Activated CD4-positive, alpha-beta T cell treated with anti-CD3 and anti-CD28 coated beads, Interleukin-2, amount 50 U/mL, for 1 hour (primary cell): ENCODE data around the gene CNPY2.
"Not testable (repeated sequence)": the region's sequence is repeated elsewhere in the genome, so short reads cannot be mapped to it uniquely, and the experiment has no call there.

Source experiments
- DNase-seq: peaks from one replicate; pipeline ENCODE4 v3.0.0-alpha.2; 2020

The CNPY2 gene

DNA sequence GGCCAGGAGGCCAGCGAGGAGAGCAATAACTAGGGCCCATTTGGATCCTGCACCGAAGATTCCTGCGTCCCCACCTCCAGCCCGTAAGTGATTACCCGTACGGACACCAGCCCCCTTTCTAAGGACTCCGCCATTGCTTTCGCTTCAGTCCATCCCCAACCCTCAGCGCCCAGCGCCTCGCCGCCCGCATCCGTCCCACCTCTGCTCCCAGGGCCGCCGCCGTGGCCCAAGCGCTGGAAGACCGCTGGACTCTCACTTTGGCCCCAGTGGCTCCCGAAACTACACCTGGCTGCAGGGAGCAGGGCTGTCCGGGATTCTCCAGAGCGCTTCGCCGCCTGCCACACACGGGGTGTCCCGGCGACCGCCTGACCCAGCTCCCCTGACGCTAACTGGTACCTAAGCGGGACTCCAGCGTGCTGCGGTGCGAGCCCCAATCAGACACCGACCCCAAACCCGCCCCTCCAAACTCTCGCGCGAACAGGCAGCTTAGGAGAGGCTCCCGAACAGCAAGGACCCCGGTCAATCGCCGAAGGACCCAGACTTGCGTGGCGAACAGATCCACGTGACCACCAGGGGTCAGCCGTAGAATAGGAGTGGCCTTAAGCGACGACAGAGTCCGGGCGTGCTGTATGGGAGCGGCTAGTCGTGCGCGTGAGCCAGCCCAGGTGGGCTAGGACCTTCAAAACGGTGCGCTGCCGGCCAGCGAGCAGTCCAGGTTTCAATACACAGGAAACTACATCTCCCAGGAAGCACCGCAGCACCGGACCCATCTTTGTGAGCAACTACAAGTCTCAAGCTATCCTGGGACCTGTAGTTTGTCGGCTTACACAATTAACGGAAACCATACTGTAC lies at the start of gene CNPY2:
Gene CNPY2, minus strand, starts transcription at position 367 of the 852 bp plus-strand sequence. CDS start 771 bp downstream, outside the sequence.
- DNase-seq = peak; percentile 92

DNA sequence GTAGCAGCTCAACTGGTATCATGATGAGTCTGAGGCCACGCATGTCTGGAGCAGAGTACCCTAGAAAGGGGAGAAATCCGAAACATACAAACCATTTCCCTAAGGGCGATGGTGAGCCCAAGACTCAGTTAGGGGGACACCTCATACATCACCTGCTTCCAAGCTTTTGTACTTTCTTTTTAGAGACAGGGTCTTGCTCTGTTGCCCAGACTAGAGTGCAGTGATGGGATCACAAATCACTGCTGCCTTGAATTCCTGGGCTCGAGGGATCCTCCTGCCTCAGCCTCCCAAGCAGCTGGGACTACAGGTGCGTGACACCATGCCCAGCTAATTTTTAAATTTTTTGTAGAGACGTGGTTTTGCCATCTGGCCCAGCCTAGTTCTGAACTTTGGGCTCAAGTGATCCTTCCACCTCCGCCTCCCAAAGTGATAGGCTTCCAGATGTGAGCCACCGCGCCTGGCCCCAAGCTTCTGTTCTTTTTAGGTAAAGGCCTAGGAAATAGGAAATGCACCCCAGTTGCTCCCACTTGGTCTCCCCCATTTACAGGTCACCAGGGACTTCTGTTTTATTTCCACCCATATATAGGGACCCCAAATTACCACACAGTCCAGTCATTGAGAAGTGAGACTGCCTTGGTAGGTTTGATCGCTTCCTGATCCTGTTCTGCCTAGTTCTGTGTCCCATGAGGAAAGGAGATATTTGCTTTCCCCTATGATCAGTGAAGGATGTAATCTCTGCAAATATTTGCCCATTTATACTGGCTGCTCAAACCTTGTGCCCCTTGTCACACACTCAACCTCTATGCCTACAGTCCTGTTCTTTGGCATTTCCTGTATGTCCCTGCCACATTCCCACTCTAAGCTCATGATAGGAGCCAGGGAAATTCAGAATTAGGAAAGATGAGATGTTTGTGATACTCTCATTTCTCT lies 46.6 kb upstream of the CNPY2 start, which contains the start of gene APOF:
Gene APOF, minus strand, starts transcription at position 728 of the 930 bp plus-strand sequence. Its CDS starts 112 bp downstream, at position 616.
- no peak for DNase-seq

DNA sequence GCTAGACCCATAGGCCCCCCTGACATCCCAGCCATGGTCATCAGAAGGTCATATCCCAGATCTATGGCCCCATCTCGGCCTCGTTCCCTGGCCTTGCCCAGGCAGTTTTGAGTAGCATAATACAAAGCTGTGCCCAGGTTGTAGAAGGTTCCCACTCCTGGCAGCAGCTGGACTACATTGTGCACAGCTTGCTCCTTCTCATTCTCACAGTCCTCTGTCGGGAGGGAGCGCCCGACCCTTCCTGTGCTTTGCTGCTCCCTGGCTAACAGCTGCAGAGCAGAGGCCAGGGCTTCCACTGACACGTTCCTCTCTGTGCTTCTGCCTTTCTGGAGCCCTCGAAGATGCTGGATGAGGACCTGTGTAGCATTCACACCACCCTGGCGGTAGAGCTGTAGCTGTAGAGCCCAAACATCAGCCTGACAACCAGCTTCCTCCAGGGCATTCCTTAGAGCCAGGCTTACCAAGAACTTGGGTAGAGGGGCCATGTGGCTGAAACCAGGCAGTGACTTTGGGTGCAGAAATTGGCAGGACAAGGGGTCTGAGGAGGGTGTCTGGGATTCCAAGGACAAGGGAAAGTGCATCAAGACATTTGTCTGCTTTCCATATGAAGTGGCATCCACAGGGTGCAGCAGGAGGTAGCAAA lies 45.8 kb upstream of the CNPY2 start:
- no peak for DNase-seq

DNA sequence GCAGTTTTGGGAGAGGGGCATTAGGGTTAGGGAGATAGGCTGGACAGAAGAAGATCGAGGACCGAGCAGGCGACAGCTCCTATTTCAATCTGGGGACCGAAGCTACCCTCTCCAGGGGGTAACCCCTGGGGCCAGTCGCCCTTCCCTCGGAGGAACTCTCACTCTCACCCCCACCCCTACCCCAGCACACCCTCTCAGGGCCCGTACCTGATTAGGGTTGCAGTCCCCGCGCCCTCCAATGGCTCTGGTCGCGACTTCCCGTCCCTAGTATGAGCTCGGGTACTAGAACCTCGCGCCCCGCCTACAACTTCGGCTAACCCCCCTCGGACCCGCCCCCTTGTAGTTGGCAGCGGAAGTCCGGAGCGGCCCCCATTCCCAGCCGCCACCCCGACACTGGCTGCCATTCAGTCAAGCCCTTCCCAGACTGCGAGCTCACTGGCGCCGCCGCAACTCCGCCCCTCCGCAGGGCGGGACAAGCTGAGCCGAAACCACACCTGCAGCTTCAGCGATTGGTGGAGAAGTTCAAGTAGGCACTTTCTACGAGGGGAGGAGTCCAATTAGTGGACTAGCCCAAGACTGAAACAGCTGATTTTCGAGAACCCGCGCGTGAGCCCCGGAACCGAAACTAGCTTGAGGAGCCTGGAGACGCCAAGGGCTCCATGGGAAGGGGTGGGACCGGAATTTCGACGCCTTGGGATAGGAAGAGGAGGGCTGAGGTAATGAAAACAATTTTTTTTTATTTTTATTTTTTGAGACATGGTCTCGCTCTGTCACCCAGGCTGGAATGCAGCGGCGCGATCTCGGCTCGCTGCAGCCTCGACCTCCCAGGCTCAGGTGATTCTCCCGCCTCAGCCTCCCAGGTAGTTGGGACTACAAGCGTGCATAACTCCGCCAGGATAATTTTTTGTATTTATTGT lies 44.3 kb upstream of the CNPY2 start, which contains the start of gene STAT2:
Gene STAT2, minus strand, starts transcription at position 257 of the 917 bp plus-strand sequence. CDS start 3,536 bp downstream, outside the sequence.
- peak; percentile 99 for DNase-seq

DNA sequence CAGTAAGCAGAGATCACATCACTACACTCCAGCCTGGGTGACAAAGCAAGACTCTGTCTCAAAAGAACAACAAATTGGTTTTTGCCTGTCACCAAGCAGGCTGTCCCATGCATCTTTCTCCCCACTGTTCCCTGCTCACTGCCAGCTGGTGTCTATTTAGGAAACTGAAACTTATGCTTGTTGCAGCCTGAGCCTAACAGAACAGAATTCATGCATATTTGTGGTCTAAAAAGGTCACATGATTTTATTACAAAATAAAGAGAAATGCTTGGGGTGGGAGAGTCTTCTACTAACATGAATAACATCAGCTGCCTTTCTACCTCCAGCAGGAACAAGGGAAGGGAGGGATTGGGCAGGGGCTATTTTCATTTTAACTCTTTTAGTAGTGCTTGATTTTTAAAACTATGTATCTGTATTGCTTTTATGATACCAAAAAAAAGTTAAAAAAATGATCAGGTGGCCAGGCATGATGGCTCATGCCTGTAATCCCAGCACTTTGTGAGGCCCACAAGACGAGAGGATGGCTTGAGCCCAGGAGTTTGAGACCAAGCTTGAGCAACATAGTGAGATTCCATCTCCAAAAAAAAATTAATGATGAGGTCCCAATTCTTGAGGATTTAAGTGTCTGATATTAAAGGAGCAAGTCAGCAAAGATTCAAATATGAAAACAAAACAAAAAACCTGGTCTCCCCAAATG lies 43.2 kb upstream of the CNPY2 start:
- DNase-seq = no peak

DNA sequence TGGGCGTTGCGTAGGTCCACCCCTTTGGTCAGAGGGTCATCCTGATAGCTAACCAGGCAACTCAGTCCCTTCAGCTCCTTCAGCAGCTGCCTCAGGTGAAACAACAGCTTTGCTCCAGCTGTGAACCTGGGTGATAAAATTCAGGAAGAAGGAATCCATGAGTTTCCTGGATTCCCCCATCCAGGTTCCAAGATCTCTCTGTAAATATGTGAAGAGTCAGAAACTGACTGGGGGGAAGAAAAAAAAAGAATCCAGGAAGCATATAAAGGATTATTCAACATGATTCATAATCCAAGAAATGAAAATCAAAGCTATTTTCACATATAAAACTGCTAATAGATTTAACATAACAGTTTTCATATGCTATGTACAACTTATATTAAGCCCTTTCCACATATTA lies 35.5 kb upstream of the CNPY2 start:
- no peak for DNase-seq

DNA sequence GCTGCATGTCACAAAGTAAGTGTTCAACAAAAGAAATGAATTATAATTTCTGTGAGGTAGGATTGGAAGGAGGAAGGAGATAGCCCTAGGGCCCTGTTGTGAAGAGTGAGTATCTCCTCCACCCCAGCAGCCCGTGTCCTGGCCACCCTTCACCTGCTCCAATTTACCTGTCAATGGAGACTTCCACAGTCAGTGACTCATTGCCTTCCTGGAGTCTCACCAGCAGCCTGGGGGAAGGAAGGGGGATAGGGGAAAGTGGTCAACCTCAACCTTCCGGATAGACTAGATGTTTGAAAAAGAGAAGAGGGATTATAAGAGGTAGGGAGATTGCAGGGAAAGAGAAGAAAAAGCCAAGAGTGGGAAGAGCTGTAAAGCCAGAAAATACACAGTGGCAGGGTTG lies 34.9 kb upstream of the CNPY2 start:
- DNase-seq = no peak

DNA sequence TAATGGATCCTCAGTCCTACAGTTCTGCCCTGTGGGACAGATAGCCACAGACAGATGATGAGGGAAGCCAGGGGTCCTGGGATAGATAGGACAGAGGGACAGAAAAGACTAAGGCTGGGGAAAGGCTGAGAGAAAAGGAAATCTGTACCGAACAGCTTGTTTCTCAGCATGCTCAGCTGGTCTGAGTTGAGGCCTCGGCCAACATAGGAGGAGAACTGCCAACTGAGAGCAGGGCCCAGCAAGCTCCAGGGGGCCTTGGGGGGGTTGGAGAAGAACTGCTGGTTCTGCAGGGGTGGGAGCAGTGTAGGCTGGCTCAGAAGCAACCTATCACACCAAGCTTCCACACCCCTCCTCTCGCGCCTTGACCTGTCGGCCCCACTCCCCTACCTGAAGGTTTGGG lies 33.0 kb upstream of the CNPY2 start:
- no peak for DNase-seq

DNA sequence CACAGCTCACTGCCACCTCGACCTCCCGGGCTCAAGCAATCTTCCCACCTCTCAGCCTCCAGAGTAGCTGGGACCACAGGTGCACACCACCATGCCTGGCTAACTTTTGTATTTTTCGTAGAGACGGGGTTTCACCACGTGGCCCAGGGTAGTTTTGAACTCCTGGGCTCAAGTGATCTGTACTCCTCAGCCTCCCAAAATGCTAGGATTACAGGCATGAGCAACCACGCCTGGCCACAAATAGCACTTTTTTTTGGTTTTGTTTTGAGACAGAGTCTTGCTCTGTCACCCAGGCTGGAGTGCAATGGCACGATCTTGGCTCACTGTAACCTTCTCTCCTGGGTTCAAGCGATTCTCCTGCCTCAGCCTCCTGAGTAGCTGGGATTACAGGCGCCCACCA lies 31.5 kb upstream of the CNPY2 start:
- not testable (repeated sequence) for DNase-seq

DNA sequence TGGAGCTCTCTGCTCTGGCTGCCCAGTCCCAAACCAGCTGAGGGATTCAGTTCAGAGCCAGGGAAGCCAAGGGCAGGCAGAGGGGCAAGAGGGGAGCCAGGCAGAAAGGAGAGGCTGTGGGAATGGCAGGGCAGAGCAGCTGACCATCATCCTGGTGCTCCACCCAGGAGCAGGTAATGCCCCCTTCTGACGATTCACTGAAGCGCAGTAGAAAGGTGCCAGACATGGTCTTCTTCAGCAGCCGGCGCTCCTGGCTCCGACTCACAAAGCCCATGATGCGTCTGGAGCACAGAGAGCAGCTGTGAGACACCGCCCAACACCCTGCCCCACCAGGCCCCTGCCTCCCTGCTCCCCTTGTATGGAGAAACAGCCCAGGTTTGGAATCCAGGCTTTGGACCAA lies 30.9 kb upstream of the CNPY2 start:
- DNase-seq = no peak

DNA sequence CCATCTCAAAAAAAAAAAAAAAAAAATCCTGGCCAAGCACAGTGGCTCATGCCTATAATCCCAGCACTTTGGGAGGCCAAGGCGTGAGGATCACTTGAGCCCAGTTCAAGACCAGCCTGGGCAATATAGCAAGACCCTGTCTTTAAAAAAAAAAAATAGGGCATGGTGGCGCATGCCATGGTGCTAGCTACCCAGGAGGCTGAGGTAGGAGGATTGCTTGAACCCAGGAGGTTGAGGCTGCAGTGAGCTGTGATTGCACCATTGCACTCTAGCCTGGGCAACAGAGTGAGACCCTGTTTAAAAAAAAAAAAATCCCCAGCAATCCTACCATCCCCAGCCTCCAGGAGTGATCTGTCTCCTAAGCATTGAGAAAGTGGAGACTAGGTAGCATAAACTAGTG lies 26.5 kb upstream of the CNPY2 start:
- not testable (repeated sequence) for DNase-seq

DNA sequence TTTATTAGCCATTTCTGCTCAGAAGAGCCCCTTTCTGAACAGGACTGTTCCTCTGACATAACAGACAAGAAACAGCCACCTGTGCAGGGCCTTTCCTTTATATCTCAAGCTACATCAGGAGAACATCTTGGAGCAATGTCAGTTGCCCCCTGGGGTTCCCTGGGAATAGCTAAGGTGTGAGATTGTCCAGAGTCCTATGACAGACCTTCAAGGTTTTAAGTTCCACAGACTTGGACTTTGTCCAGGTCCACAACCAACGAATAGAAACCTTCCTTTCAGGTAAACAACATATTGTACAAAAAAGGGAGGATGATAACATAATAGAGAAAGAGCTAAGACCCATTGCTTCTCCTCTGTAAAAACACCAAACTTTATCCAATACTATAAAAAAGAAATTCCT lies 25.8 kb upstream of the CNPY2 start:
- no peak for DNase-seq

DNA sequence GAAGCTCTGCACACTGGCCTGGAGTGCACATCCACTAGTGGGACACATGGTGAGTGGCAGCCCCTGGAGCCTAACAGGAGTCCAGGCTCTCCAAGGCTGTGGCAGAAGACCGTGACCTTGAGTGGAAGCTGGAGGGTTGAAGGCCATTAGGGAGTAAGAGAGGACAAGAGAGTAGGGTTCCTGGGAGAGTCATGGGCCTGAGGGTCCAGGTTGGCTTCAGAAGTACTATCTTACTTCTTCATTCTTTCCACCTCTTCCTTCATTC lies 23.3 kb upstream of the CNPY2 start:
- DNase-seq = no peak

DNA sequence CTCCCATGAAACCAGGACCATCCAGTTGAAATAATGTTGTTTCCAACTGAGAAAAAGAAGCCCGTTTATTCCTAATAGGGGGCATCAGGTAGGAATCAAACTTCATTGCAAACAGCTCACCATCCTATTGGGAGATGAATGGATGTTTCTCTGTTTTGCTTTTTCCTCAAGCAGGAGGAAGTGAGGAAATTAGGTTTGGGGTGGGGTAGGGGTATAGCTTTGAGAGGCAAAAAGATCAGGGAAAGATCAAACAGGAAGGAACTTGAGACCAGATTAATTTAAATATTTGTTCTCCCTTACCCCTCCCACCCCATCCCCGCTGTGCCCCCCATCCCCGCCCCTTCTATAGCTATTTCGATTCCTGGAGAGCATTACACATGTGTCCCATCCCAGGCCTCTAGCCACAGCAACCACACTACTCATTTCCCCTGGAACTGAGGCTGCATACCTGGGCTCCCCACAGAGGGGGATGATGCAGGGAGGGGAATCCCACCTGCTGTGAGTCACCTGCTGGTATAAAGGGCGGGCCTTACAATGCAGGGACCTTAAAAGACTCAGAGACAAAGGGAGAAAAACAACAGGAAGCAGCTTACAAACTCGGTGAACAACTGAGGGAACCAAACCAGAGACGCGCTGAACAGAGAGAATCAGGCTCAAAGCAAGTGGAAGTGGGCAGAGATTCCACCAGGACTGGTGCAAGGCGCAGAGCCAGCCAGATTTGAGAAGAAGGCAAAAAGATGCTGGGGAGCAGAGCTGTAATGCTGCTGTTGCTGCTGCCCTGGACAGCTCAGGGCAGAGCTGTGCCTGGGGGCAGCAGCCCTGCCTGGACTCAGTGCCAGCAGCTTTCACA lies 22.7 kb upstream of the CNPY2 start, which contains the start of gene IL23A:
Gene IL23A, plus strand, starts transcription at position 577 of the 850 bp plus-strand sequence. Its CDS starts 161 bp downstream, at position 738.
- DNase-seq = peak; percentile 78

DNA sequence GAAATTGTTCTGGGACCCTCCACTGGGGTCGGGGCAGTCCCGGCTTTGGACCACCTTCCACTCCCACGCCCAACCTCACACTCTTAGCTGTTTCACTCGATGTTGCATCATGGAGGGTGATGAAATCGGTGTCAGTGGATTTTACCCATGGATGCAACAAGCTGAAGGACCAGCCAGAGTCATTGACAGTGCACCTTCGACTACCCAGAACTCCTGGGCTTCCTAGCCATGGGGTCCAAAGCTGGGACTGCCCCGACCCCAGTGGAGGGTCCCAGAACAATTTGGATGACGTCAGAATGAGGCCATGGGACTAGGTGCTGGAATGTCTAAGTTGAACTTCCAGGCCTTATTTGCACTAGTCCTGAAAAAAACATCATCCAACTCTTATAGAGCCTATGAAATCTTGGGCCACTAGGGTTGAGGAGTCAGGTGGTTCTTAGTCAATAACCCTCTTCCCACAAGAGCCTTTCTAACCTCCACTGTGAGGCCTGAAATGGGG lies 22.0 kb upstream of the CNPY2 start:
- no peak for DNase-seq

DNA sequence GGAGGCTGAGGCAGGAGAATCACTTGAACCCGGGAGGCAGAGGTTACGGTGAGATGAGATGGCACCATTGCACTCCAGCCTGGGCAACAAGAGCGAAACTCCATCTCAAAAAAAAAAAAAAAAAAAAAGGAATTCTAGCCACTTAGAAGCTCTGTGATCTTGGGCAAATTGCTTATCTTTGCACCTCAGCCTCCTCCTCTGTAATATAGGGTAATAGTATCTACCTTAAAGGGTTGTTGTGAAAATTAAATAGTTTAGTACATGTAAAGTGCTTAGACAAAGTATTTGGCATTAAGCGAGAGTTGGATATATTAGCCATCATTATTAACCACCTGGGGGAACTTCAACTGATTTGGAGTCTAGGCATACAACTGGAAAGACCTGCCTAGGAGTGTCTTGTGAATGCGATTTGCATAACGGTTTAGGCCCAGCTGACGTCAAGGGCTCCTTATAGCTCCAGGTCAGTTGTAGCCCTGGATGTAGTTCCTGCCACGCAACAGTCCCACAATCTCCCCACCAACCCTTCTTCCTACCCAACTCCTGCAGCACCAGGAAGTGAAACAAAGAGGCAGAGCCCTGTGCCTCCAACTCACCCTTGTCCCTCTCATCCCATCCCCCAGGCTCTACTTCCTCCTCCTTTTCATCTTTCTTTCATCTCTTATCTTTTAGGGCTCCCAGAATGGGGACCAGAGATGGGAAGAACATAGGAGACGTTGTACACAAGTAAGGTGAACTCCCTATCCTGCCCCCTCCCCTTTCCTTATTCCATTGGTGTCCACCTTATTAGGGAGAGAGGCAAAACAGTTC lies 20.8 kb upstream of the CNPY2 start:
- no peak for DNase-seq

DNA sequence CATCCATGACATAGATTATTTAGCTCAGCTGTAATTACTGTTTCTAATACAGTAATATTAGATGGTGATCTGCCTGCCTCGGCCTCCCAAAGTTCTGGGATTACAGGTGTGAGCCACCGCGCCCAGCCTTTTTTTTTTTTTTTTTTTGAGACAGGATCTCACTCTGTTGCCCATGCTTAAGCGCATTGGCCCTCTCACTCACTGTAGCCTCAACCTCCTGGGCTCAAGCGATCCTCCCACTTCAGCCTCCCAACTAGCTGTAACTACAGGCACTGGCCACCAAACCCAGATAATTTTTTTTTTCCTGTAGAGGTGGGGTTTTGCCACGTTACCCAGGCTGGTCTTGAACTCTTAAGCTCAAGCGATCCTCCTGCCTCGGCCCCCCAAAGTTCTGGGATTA lies 19.7 kb upstream of the CNPY2 start:
- not testable (repeated sequence) for DNase-seq

DNA sequence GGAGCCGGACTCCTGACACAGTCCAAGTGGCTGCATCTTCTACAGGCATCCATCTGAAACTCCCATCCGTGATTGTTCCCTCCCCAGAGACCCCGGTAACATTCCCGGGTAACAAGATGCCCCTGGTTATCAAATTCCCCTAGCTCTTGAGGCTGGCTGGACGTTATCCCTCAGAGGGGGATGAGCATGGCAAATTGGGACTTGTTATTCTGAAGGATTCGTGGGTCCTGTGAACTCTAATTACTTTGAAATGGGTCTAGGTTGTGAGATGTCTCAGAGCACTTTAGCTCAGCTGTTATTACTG lies 18.7 kb upstream of the CNPY2 start:
- DNase-seq = no peak
